DND-41 (cell line): ENCODE measurements around the gene CD36.

Experiments
- EZH2 ChIP-seq: IDR thresholded peaks from 3 replicates; pipeline ENCODE4 v1.6.1; 2012; ENCODE audit warnings: borderline replicate concordance, low read depth, mild to moderate bottlenecking, moderate library complexity, low read length, inconsistent platforms; ENCODE audit not compliant: severe bottlenecking
- TF ChIP-seq, protein P1 (sequence below): IDR thresholded peaks from 2 replicates; pipeline ENCODE4 v1.5.1; 2012; ENCODE audit warnings: borderline replicate concordance, low read length, moderate library complexity, mild to moderate bottlenecking; ENCODE audit not compliant: poor library complexity, severe bottlenecking; ENCODE audit errors: extremely low read depth

DNA sequence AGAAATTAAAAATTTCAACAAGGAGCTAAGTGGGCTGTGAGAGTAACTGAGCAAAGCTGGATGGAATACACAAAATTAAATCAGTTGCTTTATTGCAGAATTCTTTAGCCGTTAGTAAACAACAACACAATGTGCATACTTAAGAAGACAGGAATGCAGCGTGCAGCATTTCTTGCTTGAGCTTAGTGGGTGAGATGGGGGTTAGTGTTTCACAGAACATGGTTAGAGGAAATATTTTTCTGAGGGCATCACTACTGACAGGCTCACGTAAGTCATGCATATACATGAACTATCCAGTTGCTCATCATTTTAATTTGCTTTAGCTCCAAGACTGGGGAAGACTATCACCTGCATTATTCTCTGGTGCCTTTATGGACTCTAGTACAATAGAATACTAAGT, 80.8 kb downstream of the CD36 start:
- TF ChIP-seq, protein P1, sequence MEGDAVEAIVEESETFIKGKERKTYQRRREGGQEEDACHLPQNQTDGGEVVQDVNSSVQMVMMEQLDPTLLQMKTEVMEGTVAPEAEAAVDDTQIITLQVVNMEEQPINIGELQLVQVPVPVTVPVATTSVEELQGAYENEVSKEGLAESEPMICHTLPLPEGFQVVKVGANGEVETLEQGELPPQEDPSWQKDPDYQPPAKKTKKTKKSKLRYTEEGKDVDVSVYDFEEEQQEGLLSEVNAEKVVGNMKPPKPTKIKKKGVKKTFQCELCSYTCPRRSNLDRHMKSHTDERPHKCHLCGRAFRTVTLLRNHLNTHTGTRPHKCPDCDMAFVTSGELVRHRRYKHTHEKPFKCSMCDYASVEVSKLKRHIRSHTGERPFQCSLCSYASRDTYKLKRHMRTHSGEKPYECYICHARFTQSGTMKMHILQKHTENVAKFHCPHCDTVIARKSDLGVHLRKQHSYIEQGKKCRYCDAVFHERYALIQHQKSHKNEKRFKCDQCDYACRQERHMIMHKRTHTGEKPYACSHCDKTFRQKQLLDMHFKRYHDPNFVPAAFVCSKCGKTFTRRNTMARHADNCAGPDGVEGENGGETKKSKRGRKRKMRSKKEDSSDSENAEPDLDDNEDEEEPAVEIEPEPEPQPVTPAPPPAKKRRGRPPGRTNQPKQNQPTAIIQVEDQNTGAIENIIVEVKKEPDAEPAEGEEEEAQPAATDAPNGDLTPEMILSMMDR: no peak
- TF ChIP-seq EZH2: no peak
